GM06990 (cell line): ENCODE results near the gene SERPINA7.

ENCODE experiments used
- DNase-seq: peaks from one replicate; pipeline ENCODE4 v3.0.0-alpha.2; 2011; ENCODE audit not compliant: insufficient read length; ENCODE audit errors: extremely low read depth
- H3K27me3 ChIP-seq: replicated peaks from 2 replicates; pipeline ENCODE4 v1.6.0; 2011; ENCODE audit warnings: low read length; ENCODE audit not compliant: control insufficient read depth, insufficient read depth
- H3K36me3 ChIP-seq: 2 replicates; pipeline ENCODE4 v1.5.1; 2011; ENCODE audit warnings: low read length; ENCODE audit not compliant: control insufficient read depth, insufficient read depth
- H3K4me3 ChIP-seq: replicated peaks from 2 replicates; pipeline ENCODE4 v1.5.1; 2011; ENCODE audit warnings: low read depth, mild to moderate bottlenecking, control low read depth, low read length
- TF ChIP-seq, protein P1 (sequence below): IDR thresholded peaks from 2 replicates; pipeline ENCODE4 v1.5.1; 2011; ENCODE audit warnings: low read length, control low read depth, mild to moderate bottlenecking, inconsistent platforms; ENCODE audit not compliant: insufficient read depth, poor library complexity, severe bottlenecking

SERPINA7 gene, protein sequence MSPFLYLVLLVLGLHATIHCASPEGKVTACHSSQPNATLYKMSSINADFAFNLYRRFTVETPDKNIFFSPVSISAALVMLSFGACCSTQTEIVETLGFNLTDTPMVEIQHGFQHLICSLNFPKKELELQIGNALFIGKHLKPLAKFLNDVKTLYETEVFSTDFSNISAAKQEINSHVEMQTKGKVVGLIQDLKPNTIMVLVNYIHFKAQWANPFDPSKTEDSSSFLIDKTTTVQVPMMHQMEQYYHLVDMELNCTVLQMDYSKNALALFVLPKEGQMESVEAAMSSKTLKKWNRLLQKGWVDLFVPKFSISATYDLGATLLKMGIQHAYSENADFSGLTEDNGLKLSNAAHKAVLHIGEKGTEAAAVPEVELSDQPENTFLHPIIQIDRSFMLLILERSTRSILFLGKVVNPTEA

DNA sequence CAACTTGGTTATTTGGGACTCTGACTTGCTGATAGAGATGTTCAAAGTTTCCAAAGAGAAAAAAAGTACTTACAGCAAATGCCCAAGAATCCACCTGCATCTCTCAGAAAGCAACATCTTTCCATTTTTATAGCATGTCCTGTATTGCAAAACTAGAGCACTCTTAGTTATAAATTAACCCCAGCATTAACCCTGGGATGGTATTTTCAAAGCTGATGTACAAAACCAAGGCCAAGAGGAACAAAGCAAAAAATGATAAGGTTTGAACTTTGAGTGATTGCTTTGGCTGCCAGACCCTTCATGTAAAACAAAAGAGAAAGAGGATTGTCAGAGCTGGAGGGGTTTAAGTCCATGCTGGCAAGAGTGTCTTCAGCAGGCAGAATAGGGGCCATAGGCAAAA, at the start of gene SERPINA7:
Gene SERPINA7 (minus strand): TSS at position 103 of the 400 bp plus-strand sequence. CDS start 1,669 bp downstream, outside the sequence.
- Histone ChIP-seq H3K27me3 (no peaks in the 10 kb centered on the region), H3K36me3 (no peaks in the 10 kb centered on the region), H3K4me3 (no peak within 1 kb of the TSS)
- TF ChIP-seq, protein P1, sequence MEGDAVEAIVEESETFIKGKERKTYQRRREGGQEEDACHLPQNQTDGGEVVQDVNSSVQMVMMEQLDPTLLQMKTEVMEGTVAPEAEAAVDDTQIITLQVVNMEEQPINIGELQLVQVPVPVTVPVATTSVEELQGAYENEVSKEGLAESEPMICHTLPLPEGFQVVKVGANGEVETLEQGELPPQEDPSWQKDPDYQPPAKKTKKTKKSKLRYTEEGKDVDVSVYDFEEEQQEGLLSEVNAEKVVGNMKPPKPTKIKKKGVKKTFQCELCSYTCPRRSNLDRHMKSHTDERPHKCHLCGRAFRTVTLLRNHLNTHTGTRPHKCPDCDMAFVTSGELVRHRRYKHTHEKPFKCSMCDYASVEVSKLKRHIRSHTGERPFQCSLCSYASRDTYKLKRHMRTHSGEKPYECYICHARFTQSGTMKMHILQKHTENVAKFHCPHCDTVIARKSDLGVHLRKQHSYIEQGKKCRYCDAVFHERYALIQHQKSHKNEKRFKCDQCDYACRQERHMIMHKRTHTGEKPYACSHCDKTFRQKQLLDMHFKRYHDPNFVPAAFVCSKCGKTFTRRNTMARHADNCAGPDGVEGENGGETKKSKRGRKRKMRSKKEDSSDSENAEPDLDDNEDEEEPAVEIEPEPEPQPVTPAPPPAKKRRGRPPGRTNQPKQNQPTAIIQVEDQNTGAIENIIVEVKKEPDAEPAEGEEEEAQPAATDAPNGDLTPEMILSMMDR, result no peak
- no peak for DNase-seq

DNA sequence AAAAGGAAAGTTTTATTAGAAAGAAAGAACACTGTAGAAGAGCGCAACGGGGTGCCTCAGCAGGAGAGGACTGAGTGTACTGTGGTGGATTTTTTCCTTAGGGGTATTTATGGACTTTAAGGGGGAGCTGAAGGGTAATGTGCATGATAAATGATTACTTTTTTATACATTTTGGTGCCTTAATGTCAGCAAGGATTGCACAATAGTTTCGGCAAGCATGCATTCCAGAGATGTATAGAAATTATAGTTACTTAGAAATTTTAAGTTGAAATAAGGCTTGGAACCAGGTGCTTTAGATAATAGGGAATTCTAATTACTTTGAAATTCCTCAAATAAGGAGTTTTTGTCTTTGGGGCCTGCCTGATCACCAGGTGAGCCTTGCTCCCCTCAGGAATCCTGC, 30.5 kb upstream of the SERPINA7 start:
- Histone ChIP-seq H3K36me3 (no peaks in the 10 kb centered on the region), H3K27me3 (no peaks in the 10 kb centered on the region), H3K4me3 (no peak overlapping the region)
- no peak for DNase-seq
- TF ChIP-seq, protein P1, result no peak

DNA sequence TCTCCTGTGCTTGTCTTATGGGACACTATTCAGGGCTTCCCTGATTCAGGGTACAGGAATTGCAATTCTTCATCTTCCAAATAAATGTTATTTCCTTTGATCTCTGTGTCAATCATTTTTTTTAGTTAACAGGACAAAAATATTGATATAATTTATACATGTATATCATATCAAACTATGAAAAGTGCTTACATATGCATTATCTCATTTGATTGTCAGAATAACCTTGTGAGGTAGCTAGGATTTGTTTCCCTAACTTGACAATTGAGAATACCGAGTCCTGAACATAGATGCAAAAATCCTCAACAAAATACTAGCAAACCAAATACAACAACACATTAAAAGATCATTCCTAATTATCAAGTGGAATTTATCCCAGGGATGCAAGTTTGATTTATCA, 11.5 kb upstream of the SERPINA7 start:
- H3K4me3 ChIP-seq, result no peak overlapping the region
- H3K27me3 ChIP-seq, result no peaks in the 10 kb centered on the region
- no peak for DNase-seq
- no peaks in the 10 kb centered on the region for H3K36me3 ChIP-seq
- TF ChIP-seq, protein P1, result no peak

DNA sequence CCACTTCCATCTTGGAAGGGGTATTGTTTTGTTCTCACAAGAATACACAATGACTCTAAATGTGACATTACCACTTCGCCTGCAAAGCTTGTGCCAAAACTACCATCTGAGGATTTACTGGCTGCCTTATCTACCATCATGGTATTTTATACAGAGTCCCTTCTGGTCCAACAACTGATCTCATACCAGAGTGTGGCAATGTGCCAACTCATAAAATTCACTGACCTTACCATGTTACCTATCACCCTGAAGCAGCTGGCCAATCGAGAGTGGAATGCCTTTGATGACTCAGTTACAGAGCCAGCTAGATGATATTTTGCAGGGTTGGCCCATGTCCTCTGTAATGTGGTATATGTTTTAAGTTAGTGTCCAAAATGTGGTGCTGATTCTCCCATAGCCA, 3.8 kb upstream of the SERPINA7 start:
- TF ChIP-seq, protein P1, result no peak
- Histone ChIP-seq H3K36me3 (no peaks in the 10 kb centered on the region), H3K27me3 (no peaks in the 10 kb centered on the region), H3K4me3 (no peak overlapping the region)
- no peak for DNase-seq

DNA sequence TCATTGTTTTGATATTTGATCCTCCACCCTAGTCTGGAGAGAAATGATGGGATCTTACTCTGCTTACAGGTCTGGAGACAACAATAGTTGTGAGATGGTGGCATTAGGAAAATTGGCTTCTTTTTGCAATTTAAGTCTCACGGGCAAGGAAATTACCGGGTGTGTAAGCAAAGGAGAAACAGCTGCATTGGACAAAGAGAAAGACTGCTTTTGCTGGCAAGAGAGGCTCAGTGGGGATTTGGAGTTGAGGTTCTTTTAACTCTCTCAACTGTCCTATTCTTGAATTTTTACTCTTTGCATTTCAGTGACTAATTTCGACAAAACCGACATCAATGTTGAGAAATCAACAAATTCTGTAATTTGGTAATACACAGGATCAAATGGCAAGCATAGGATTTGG, 2.3 kb upstream of the SERPINA7 start:
- Histone ChIP-seq H3K36me3 (no peaks in the 10 kb centered on the region), H3K27me3 (no peaks in the 10 kb centered on the region), H3K4me3 (no peak overlapping the region)
- DNase-seq, result no peak
- TF ChIP-seq, protein P1, result no peak
